ENCODE data around the gene CREB3. TPM values are rescaled to one million over a fixed set of nuclear protein-coding genes. Genes with fewer than 3 reads are reported as not detected.

The CREB3 gene
- total and polyA plus RNA-seq, 2 experiments from 2014 or later = 20.3 to 32.4 TPM

GRCh38 chr9:35705372-35705771 is 27.1 kb upstream of the CREB3 start:
- Mint-ChIP-seq H3K27ac (no peak overlapping the region), H3K36me3 (ENCODE audit: low read depth) (peaks cover 44% of the 10 kb centered on the region), H3K9me3 (no peaks in the 10 kb centered on the region), H3K4me3 (no peak overlapping the region), H3K4me1 (no peaks in the 10 kb centered on the region), H3K27me3 (ENCODE audit: insufficient read depth, low read depth, poor library complexity) (peaks cover 6% of the 10 kb centered on the region)
- Histone ChIP-seq H3K36me3 (ENCODE audit: insufficient read depth) (peaks cover 35% of the 10 kb centered on the region), H3K27me3 (ENCODE audit: insufficient read depth) (no peaks in the 10 kb centered on the region), H2AFZ (no peak overlapping the region), H3K9me2 (ENCODE audit: insufficient read depth) (no peaks in the 10 kb centered on the region), H3K79me2 (replicated peaks; ENCODE audit: insufficient read depth) (no peaks in the 10 kb centered on the region), H3K4me3 (no peak overlapping the region), H3K27ac (ENCODE audit: low read depth) (no peak overlapping the region), H3F3A (replicated peaks; ENCODE audit: low read depth) (no peaks in the 10 kb centered on the region), H4K20me1 (replicated peaks; ENCODE audit: insufficient read depth) (no peaks in the 10 kb centered on the region), H3K4me2 (no peak overlapping the region), H3K4me1 (ENCODE audit: insufficient read depth) (no peaks in the 10 kb centered on the region)
- no peak for DNase-seq (ENCODE audit: low spot score)
- no peak for ATAC-seq
- TF ChIP-seq ETS1 (IDR thresholded peaks at IDR 0.05) (no peak), ZNF114 (CRISPR knock-in tag; IDR thresholded peaks at IDR 0.05) (no peak), JUNB (IDR thresholded peaks at IDR 0.05; ENCODE audit: unreplicated experiment) (no peak), ZNF331 (CRISPR knock-in tag; IDR thresholded peaks at IDR 0.05; ENCODE audit: low read depth) (no peak), REST (IDR thresholded peaks at IDR 0.05; ENCODE audit: unreplicated experiment) (no peak), EZH2 (IDR thresholded peaks at IDR 0.05; ENCODE audit: low read depth, unreplicated experiment) (no peak), CTCF (conservative IDR thresholded peaks at IDR 0.05; ENCODE audit: low read depth in 2 of 2) (no peak), STAT1 (IDR thresholded peaks at IDR 0.05; ENCODE audit: unreplicated experiment) (no peak), POLR2AphosphoS5 (IDR thresholded peaks at IDR 0.05; ENCODE audit: low read depth) (no peak), CREB1 (CRISPR knock-in tag; IDR thresholded peaks at IDR 0.05; ENCODE audit: low read depth) (no peak), EZH2phosphoT487 (IDR thresholded peaks at IDR 0.05; ENCODE audit: unreplicated experiment) (no peak), ZNF462 (CRISPR knock-in tag; IDR thresholded peaks at IDR 0.05) (no peak), NANOG (IDR thresholded peaks at IDR 0.05; ENCODE audit: borderline replicate concordance) (no peak)
